OCI-LY3 (cell line): Measurements from ENCODE around the gene SHC1.
"Not testable (repeated sequence)": the region's sequence is repeated elsewhere in the genome, so short reads cannot be mapped to it uniquely, and the experiment has no call there.

Source experiments
- H2AFZ ChIP-seq: fragments of 200-600, 300-600 bp; shearing (Covaris generic); 2 replicates; pipeline ENCODE4 v1.6.0; 2014; ENCODE audit warnings: antibody characterized with exemption, low read depth, low read length
- H3K27ac ChIP-seq: fragments of 200-600, 300-600 bp; sonication (generic); 2 replicates; pipeline ENCODE4 v1.5.1; 2014; ENCODE audit warnings: mild to moderate bottlenecking, low read length, moderate library complexity, mixed read lengths
- H3K27me3 ChIP-seq: fragments of 200-600, 300-600 bp; sonication (generic); 2 replicates; pipeline ENCODE4 v1.6.1; 2014; ENCODE audit warnings: low read depth, low read length, mixed read lengths
- H3K36me3 ChIP-seq: fragments of 200-600, 300-600 bp; sonication (generic); replicated peaks from 2 replicates; pipeline ENCODE3; 2014; ENCODE audit warnings: low read depth, low read length, mixed read lengths
- H3K4me1 ChIP-seq: fragments of 300-600, 200-600 bp; sonication (generic); 2 replicates; pipeline ENCODE4 v1.6.1; 2014; ENCODE audit warnings: low read length, mixed read lengths
- H3K4me2 ChIP-seq: fragments of 200-600, 300-600 bp; sonication (generic); 2 replicates; pipeline ENCODE4 v1.6.1; 2014; ENCODE audit warnings: low read length, mixed read lengths
- H3K4me3 ChIP-seq: fragments of 300-600, 200-600 bp; sonication (generic); 2 replicates; pipeline ENCODE4 v1.5.1; 2014; ENCODE audit warnings: antibody characterized with exemption, mild to moderate bottlenecking, low read length, moderate library complexity
- H3K79me2 ChIP-seq: fragments of 300-600, 200-600 bp; shearing (Covaris generic); 2 replicates; pipeline ENCODE4 v1.6.1; 2014; ENCODE audit warnings: mild to moderate bottlenecking, low read length, mixed read lengths
- H3K9ac ChIP-seq: fragments of 300-600, 200-600 bp; shearing (Covaris generic); 2 replicates; pipeline ENCODE4 v1.6.0; 2014; ENCODE audit warnings: mild to moderate bottlenecking, low read length, moderate library complexity
- H3K9me3 ChIP-seq: fragments of 200-600, 300-600 bp; shearing (Covaris generic); 2 replicates; pipeline ENCODE4 v1.6.1; 2014; ENCODE audit warnings: low read length, mixed read lengths; ENCODE audit not compliant: insufficient read depth
- H4K20me1 ChIP-seq: fragments of 200-600, 300-600 bp; sonication (generic); 2 replicates; pipeline ENCODE4 v1.6.1; 2016; ENCODE audit warnings: low read length, mixed read lengths; ENCODE audit not compliant: insufficient read depth
- EZH2phosphoT487 ChIP-seq: fragments of 200-600 bp; shearing (Covaris generic); IDR thresholded peaks from 2 replicates; pipeline ENCODE4 v1.6.1; 2018; ENCODE audit warnings: antibody characterized with exemption, mixed run types, low read depth
- TF ChIP-seq, protein P1 (sequence below): fragments of 200-600, 300-600 bp; sonication (generic); IDR thresholded peaks from 2 replicates; pipeline ENCODE4 v1.5.1; 2014; ENCODE audit warnings: antibody characterized with exemption, low read length, low read depth

SHC1 gene

DNA sequence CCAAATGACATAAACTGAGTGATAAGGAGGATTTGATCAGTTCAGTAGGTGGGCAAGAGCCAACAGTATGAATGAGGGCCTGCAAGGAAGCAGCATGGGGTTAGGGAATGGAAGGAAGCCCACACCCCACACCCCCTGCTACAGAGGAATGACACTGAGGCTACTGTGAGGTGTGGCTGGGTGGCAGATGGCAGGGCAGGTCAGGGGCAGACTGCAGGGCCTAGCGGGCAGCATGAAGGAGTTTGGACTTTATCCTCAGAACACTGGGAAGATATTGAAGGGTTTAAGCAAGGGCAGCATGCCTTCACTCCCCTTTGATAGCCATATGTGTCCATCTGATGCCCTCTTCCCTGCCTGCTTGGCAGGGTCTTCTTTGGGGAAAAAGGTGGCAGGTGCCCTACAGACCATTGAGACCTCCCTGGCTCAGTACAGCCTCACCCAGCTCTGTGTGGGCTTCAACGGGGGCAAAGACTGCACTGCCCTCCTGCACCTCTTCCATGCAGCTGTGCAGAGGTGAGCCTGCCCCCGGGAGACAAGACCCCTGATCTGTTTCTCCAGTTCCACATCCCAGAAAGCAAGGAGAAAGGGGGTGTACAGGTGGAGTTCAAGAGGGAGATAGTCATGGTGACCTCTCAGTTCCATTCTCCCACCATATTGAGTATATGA, 18.8 kb upstream of the SHC1 start:
- H3K9ac ChIP-seq, result no peak overlapping the region
- H3K27ac ChIP-seq, result no peak overlapping the region
- H3K79me2 ChIP-seq, result peaks cover 33% of the 10 kb centered on the region
- H3K4me2 ChIP-seq, result no peak overlapping the region
- peaks cover 4% of the 10 kb centered on the region for H3K4me1 ChIP-seq
- H4K20me1 ChIP-seq, result no peaks in the 10 kb centered on the region
- no peaks in the 10 kb centered on the region for H3K9me3 ChIP-seq
- no peaks in the 10 kb centered on the region for H3K27me3 ChIP-seq
- H3K4me3 ChIP-seq, result no peak overlapping the region
- TF ChIP-seq EZH2phosphoT487, result no peak
- TF ChIP-seq, protein P1, sequence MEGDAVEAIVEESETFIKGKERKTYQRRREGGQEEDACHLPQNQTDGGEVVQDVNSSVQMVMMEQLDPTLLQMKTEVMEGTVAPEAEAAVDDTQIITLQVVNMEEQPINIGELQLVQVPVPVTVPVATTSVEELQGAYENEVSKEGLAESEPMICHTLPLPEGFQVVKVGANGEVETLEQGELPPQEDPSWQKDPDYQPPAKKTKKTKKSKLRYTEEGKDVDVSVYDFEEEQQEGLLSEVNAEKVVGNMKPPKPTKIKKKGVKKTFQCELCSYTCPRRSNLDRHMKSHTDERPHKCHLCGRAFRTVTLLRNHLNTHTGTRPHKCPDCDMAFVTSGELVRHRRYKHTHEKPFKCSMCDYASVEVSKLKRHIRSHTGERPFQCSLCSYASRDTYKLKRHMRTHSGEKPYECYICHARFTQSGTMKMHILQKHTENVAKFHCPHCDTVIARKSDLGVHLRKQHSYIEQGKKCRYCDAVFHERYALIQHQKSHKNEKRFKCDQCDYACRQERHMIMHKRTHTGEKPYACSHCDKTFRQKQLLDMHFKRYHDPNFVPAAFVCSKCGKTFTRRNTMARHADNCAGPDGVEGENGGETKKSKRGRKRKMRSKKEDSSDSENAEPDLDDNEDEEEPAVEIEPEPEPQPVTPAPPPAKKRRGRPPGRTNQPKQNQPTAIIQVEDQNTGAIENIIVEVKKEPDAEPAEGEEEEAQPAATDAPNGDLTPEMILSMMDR, result no peak
- no peak overlapping the region for H2AFZ ChIP-seq
- H3K36me3 ChIP-seq, result peaks cover 27% of the 10 kb centered on the region

- TF ChIP-seq, protein P1, result peak; percentile 21; the same call in 1 of the 2 replicates
- TF ChIP-seq EZH2phosphoT487, result no peak
- no peaks in the 10 kb centered on the region for H3K9me3 ChIP-seq
- H4K20me1 ChIP-seq, result no peaks in the 10 kb centered on the region
- H2AFZ ChIP-seq, result no peak overlapping the region
- H3K4me3 ChIP-seq, result no peak overlapping the region
- H3K4me1 ChIP-seq, result peaks cover 9% of the 10 kb centered on the region
- H3K4me2 ChIP-seq, result no peak overlapping the region
- H3K27me3 ChIP-seq, result no peaks in the 10 kb centered on the region
- H3K27ac ChIP-seq, result no peak overlapping the region
- H3K36me3 ChIP-seq, result peaks cover 27% of the 10 kb centered on the region
- peaks cover 43% of the 10 kb centered on the region for H3K79me2 ChIP-seq
- no peak overlapping the region for H3K9ac ChIP-seq
These were observed 17.8 kb upstream of the SHC1 start for GRCh38 chr1:154988058-154988954.

GRCh38 chr1:154987326-154987725, 16.8 kb upstream of the SHC1 start:
- Histone ChIP-seq H3K4me3 (no peak overlapping the region), H4K20me1 (no peaks in the 10 kb centered on the region), H3K4me1 (peaks cover 13% of the 10 kb centered on the region), H3K9ac (no peak overlapping the region), H2AFZ (no peak overlapping the region), H3K27me3 (no peaks in the 10 kb centered on the region), H3K27ac (no peak overlapping the region), H3K36me3 (peaks cover 27% of the 10 kb centered on the region), H3K4me2 (no peak overlapping the region), H3K79me2 (peaks cover 50% of the 10 kb centered on the region), H3K9me3 (no peaks in the 10 kb centered on the region)
- no peak for TF ChIP-seq EZH2phosphoT487
- TF ChIP-seq, protein P1, result no peak

GRCh38 chr1:154986736-154987135, 16.2 kb upstream of the SHC1 start:
- H3K9ac ChIP-seq, H2AFZ ChIP-seq, H3K27ac ChIP-seq, H3K4me2 ChIP-seq, H3K27me3 ChIP-seq, H3K4me3 ChIP-seq, H4K20me1 ChIP-seq, H3K9me3 ChIP-seq: not testable (repeated sequence)
- Histone ChIP-seq H3K79me2 (peaks cover 56% of the 10 kb centered on the region), H3K4me1 (peaks cover 15% of the 10 kb centered on the region), H3K36me3 (peaks cover 27% of the 10 kb centered on the region)
